ENCODE data around the gene NDUFAF3.

- TF ChIP-seq CTCF (IDR thresholded peaks at IDR 0.05; ENCODE audit: insufficient read depth, low read depth, low read length) = no peak
- no peak for TF ChIP-seq EZH2 (IDR thresholded peaks at IDR 0.05; ENCODE audit: insufficient read depth, low read length)
Measured at GRCh38 chr3:49001155-49001554, 20.8 kb upstream of the NDUFAF3 start.
